K562 (cell line): Measurements from ENCODE around the gene MADCAM1. TPM values are rescaled to one million over a fixed set of nuclear protein-coding genes. Genes with fewer than 3 reads are reported as not detected.
A peak's percentile ranks its signal among the peaks of the same experiment; 100 is the strongest.

Experiments used
- ARID4B ChIP-seq: sonication (generic); formaldehyde crosslinking; IDR thresholded peaks from 2 replicates; pipeline ENCODE4 v1.8.0; 2022; ENCODE audit warnings: mild to moderate bottlenecking, missing genetic modification reagents
- CHCHD3 ChIP-seq: fragments of 250-450 bp; sonication (Bioruptor Pico); IDR thresholded peaks from 2 replicates; pipeline ENCODE4 v2.1.2; 2022; ENCODE audit warnings: mild to moderate bottlenecking
- CHD2 ChIP-seq: IDR thresholded peaks from 2 replicates; pipeline ENCODE4 v1.6.1; 2011; ENCODE audit warnings: low read depth, low read length
- FOXJ2 ChIP-seq: fragments of 200-800 bp; sonication (Bioruptor generic); IDR thresholded peaks from 2 replicates; pipeline ENCODE4 v1.6.1; 2016; ENCODE audit warnings: missing genetic modification characterization, missing compliant biosample characterization
- GATAD2B ChIP-seq: fragments of 450-650 bp; IDR thresholded peaks from 2 replicates; pipeline ENCODE4 v1.6.1; 2017; ENCODE audit warnings: mild to moderate bottlenecking, borderline replicate concordance
- HES1 ChIP-seq: fragments of 450-650 bp; IDR thresholded peaks from 2 replicates; pipeline ENCODE4 v1.6.1; 2016; ENCODE audit warnings: low read depth, mild to moderate bottlenecking, moderate library complexity
- MED1 ChIP-seq: sonication (generic); formaldehyde crosslinking; IDR thresholded peaks from 2 replicates; pipeline ENCODE4 v1.8.1; 2023; ENCODE audit warnings: missing genetic modification reagents, borderline replicate concordance
- MNT ChIP-seq, 2 experiments: fragments of 450-650 bp; conservative IDR thresholded peaks; 2 replicates each; pipeline ENCODE4 v1.6.1; 2017; ENCODE audit warnings: mild to moderate bottlenecking in 2 of 2, moderate library complexity in 2 of 2
- SMARCC2 ChIP-seq: fragments of 450-650 bp; IDR thresholded peaks from 2 replicates; pipeline ENCODE4 v1.6.1; 2017; ENCODE audit warnings: antibody characterized with exemption, moderate library complexity, mild to moderate bottlenecking, low read depth
- SMARCE1 ChIP-seq: fragments of 450-650 bp; IDR thresholded peaks from 2 replicates; pipeline ENCODE4 v1.7.1; 2016; ENCODE audit warnings: mild to moderate bottlenecking
- ZFX ChIP-seq: sonication (generic); formaldehyde crosslinking; IDR thresholded peaks from 2 replicates; pipeline ENCODE4 v1.8.0; 2022; ENCODE audit warnings: mild to moderate bottlenecking, missing genetic modification reagents, moderate library complexity
- ZNF124 ChIP-seq: sonication (generic); formaldehyde crosslinking; IDR thresholded peaks from 2 replicates; pipeline ENCODE4 v1.8.1; 2022; ENCODE audit warnings: missing genetic modification reagents
- ZNF830 ChIP-seq: fragments of 250-450 bp; sonication (Bioruptor Pico); IDR thresholded peaks from 2 replicates; pipeline ENCODE4 v1.5.0; 2021; ENCODE audit warnings: mild to moderate bottlenecking
- polyA plus RNA-seq, 8 experiments: library from polyadenylated mRNA; depleted of rRNA in 4 of 8; stranded (reverse) in 5 of 8; unstranded in 3 of 8; fragments of >200 nt; fragmentation: Nextera tagmentation in 2 of 8; fragmentation: Illumina TruSeq in 1 of 8; extraction: Ambion mirVana in 2 of 8; extraction: Trizol in 1 of 8; gene quantifications; 2 replicates each; pipeline versions ENCODE4 v1.2.1 to v1.2.3, GENCODE V29; 2011 to 2014; ENCODE audit warnings: inconsistent platforms in 1 of 8, missing spikeins in 1 of 8
- total RNA-seq, 7 experiments: library from RNA; depleted of rRNA in 6 of 7; stranded (reverse); fragments of >200 nt in 6 of 7; fragmentation: Illumina TruSeq in 2 of 7; extraction: Trizol in 2 of 7; gene quantifications; 2 replicates each; pipeline versions ENCODE4 v1.2.1 to v1.2.3, GENCODE V29; 2011 to 2021; ENCODE audit warnings: low replicate concordance in 1 of 7
- TF ChIP-seq, protein P1 (sequence below): fragments of 200-800 bp; sonication (Bioruptor generic); IDR thresholded peaks from 2 replicates; pipeline ENCODE4 v1.6.1; 2017; ENCODE audit warnings: missing genetic modification characterization, missing compliant biosample characterization
- TF ChIP-seq, protein P2 (sequence below): fragments of 450-650 bp; IDR thresholded peaks from 2 replicates; pipeline ENCODE4 v1.6.1; 2016

Gene MADCAM1
- total and polyA plus RNA-seq, 9 of the 15 experiments (the other 6 are each of a cell fraction or from before 2014, with no cell fraction given), result 0.09 to 0.36 (median 0.09) TPM; not detected in 6

DNA sequence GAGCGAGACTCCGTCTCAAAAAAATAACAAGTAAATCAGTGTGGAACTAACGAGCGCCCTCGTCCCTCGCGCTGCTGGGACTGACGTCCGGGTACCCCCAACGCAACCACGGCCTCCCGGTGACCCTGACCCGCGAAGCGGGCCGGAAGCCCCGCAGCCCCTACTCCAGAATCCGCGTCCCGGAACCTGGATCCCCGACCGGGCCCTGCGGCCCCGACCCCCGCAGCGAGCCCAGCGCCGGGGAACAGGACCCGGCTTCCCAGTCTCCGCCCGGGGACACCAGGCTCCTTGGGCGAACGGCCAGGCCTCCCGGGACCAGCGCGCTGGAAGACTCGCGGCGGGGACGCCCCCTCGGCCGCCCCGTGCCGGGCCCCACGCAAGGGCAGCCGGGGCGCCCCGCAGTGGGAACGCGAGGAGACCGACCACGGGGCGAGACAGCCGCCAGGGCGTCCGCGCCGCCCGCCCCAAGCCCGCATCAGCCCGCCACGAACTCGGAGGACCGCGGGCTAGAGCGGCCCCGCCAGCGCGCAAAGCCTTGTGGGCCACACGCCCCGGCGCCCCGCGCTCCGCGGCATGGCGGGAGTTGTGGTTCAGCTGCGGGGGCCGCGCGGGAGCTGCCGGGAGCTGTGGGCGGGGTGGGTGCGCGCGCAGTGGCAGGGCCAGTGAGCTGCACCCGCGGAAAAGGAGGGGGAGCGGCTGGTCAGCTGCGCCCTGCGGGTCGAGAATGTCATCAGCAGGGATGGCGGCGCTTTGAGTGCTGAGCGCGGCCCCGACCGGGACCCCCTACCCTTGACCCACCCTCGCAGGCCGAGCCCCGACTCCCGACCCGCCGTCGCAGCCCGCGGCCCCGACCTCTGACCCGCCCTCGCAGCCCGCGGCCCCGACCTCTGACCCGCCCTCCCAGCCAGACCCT, 7.5 kb upstream of the MADCAM1 start (continued):
- TF ChIP-seq, protein P1, sequence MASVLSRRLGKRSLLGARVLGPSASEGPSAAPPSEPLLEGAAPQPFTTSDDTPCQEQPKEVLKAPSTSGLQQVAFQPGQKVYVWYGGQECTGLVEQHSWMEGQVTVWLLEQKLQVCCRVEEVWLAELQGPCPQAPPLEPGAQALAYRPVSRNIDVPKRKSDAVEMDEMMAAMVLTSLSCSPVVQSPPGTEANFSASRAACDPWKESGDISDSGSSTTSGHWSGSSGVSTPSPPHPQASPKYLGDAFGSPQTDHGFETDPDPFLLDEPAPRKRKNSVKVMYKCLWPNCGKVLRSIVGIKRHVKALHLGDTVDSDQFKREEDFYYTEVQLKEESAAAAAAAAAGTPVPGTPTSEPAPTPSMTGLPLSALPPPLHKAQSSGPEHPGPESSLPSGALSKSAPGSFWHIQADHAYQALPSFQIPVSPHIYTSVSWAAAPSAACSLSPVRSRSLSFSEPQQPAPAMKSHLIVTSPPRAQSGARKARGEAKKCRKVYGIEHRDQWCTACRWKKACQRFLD (CRISPR knock-in tag), result peak; percentile 61; the same call in 1 of the 2 replicates
- TF ChIP-seq GATAD2B, result peak; percentile 97
- peak; percentile 83; the same call in 1 of the 2 replicates for TF ChIP-seq FOXJ2 (tag)
- TF ChIP-seq ZNF124 (CRISPR knock-in tag), result 0 out of 2 replicates have a peak, but pooled peaks have one; percentile 52
- peak; percentile 32; the same call in 1 of the 2 replicates for TF ChIP-seq CHD2
- TF ChIP-seq, protein P2, sequence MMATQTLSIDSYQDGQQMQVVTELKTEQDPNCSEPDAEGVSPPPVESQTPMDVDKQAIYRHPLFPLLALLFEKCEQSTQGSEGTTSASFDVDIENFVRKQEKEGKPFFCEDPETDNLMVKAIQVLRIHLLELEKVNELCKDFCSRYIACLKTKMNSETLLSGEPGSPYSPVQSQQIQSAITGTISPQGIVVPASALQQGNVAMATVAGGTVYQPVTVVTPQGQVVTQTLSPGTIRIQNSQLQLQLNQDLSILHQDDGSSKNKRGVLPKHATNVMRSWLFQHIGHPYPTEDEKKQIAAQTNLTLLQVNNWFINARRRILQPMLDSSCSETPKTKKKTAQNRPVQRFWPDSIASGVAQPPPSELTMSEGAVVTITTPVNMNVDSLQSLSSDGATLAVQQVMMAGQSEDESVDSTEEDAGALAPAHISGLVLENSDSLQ, result no peak
- TF ChIP-seq ZNF830 (CRISPR knock-in tag), result peak; percentile 34; the same call in 1 of the 2 replicates
- TF ChIP-seq ZFX (CRISPR knock-in tag), result peak; percentile 61
- TF ChIP-seq MED1 (CRISPR knock-in tag), result peak; percentile 73; the same call in 1 of the 2 replicates
- TF ChIP-seq SMARCE1, result no peak
- peak; percentile 74; the same call in 1 of the 2 replicates for TF ChIP-seq ARID4B (CRISPR knock-in tag)
- no peak for TF ChIP-seq CHCHD3 (CRISPR knock-in tag)
- TF ChIP-seq HES1, result no peak
- no peak; the same call in 1 of the 2 replicates for TF ChIP-seq SMARCC2
- TF ChIP-seq MNT (conservative IDR thresholded peaks at IDR 0.05), result peak in 1 of 2 experiments; percentile 72; a peak in 2 of 4 replicates
